Body of pancreas (tissue), 4 donors: Measurements from ENCODE around the gene GRHPR.

Experiments
- POLR2A ChIP-seq, 3 donors: fragments of 450-650 bp; IDR thresholded peaks; one replicate each; pipeline ENCODE4 v1.6.1; 2016; ENCODE audit warnings: antibody characterized with exemption in 3 of 3, mild to moderate bottlenecking in 2 of 3
- TF ChIP-seq, protein P1 (sequence below), 7 experiments: fragments of 450-650 bp in 4 of 7; fragments of 200-600 bp in 3 of 7; sonication (generic) in 3 of 7; IDR thresholded peaks; one replicate each; pipeline ENCODE4 v1.5.1; 2016 to 2019; ENCODE audit warnings: antibody characterized with exemption in 7 of 7

DNA sequence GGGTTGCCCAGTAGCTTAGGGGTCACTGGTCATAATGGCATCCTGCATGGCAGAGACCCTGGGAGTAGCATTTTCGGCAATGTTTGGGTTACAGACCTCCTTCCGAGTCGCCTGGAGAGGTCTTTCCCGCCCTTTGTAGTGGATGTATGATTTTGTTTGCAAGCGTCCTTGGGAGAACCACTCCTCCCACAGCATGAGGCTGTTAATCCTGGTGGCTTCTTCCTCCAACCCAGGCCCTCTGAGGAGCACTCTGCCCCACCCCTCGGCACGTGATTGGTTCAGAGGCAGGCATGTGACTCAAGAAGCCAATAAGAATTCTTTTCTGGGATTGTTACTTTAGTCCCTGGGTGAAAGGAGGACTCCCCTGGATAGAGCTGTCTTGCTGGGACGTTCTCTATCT, 30.2 kb upstream of the GRHPR start:
- TF ChIP-seq, protein P1, sequence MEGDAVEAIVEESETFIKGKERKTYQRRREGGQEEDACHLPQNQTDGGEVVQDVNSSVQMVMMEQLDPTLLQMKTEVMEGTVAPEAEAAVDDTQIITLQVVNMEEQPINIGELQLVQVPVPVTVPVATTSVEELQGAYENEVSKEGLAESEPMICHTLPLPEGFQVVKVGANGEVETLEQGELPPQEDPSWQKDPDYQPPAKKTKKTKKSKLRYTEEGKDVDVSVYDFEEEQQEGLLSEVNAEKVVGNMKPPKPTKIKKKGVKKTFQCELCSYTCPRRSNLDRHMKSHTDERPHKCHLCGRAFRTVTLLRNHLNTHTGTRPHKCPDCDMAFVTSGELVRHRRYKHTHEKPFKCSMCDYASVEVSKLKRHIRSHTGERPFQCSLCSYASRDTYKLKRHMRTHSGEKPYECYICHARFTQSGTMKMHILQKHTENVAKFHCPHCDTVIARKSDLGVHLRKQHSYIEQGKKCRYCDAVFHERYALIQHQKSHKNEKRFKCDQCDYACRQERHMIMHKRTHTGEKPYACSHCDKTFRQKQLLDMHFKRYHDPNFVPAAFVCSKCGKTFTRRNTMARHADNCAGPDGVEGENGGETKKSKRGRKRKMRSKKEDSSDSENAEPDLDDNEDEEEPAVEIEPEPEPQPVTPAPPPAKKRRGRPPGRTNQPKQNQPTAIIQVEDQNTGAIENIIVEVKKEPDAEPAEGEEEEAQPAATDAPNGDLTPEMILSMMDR (IDR thresholded peaks at IDR 0.05): no peak
- TF ChIP-seq POLR2A (IDR thresholded peaks at IDR 0.05): no peak
